ENCODE results near the gene TXNDC12. TPM values are rescaled to one million over a fixed set of nuclear protein-coding genes. Genes with fewer than 3 reads are reported as not detected.

TXNDC12 gene
- total RNA-seq, 3 donors from 2014 or later, result 35.1 to 48.4 (median 37.6) TPM

DNA sequence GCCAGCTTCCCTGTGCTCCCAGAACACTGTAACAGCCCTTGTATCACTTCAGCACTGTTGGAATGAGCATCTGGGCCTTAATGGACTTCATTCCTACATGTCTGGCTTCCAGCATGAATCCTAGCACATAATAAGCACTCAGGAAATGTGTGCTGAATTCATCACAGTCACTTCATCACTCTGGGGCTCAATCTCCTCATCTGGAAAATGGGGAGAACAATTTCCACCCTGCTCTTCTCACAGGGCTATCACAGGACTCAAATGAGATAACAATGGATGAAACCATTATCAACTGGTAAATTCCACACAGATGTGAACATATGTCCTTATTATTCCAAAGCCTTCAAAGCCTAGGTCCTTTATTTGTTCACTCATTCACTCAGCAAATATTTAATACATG lies 76.9 kb downstream of the TXNDC12 start:
- H3K9me3 ChIP-seq, result no peaks in the 10 kb centered on the region
- DNase-seq (ENCODE audit: low spot score in 2 of 2), result no peak
- no peak overlapping the region for H3K27ac ChIP-seq
- intact Hi-C loops (cut with DNase I; ENCODE audit: low total_unique reads), result no loop called here
- H3K27me3 ChIP-seq, result no peaks in the 10 kb centered on the region
- no peak overlapping the region for H3K4me3 ChIP-seq
- H3K4me1 ChIP-seq, result no peaks in the 10 kb centered on the region
- TF ChIP-seq, protein P1, sequence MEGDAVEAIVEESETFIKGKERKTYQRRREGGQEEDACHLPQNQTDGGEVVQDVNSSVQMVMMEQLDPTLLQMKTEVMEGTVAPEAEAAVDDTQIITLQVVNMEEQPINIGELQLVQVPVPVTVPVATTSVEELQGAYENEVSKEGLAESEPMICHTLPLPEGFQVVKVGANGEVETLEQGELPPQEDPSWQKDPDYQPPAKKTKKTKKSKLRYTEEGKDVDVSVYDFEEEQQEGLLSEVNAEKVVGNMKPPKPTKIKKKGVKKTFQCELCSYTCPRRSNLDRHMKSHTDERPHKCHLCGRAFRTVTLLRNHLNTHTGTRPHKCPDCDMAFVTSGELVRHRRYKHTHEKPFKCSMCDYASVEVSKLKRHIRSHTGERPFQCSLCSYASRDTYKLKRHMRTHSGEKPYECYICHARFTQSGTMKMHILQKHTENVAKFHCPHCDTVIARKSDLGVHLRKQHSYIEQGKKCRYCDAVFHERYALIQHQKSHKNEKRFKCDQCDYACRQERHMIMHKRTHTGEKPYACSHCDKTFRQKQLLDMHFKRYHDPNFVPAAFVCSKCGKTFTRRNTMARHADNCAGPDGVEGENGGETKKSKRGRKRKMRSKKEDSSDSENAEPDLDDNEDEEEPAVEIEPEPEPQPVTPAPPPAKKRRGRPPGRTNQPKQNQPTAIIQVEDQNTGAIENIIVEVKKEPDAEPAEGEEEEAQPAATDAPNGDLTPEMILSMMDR (IDR thresholded peaks at IDR 0.05), result no peak
- TF ChIP-seq POLR2AphosphoS5 (IDR thresholded peaks at IDR 0.05) (no peak), POLR2A (IDR thresholded peaks at IDR 0.05) (no peak)
- H3K36me3 ChIP-seq, result no peaks in the 10 kb centered on the region

DNA sequence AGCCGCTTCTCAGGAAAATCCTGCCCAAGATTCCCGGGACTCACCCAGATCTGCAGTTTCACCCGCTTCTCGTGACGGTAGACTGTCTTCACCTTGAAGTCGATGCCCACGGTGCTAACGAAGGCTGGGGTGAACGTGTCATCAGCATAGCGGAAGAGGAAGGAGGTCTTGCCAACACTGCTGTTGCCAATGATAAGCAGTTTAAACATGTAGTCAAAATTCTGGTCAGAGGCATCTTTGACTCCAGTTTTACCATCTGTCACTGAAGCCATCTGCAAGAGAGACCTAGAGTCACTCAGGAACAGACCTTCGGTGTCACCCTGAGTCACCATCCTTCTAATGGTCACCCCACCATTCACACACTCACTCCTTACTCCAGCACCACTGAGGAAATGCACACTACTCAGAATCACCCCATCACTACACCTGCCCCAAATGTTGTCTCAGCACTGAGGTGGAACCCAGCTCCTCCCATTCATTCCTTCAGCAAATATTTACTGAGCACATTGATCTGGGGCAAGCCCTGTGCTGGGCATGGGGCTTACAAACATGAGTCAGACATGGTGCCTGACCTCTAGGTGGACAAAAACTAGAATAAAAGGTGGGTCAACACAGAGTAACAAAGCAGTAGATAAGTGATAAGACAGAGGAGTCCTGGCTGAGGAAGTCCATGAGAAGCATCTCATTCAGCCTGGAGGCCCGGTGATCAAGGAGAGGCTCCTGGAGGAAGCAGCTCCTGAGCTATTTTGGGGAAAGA lies 78.0 kb downstream of the TXNDC12 start:
- Histone ChIP-seq H3K9me3 (no peaks in the 10 kb centered on the region), H3K4me1 (no peaks in the 10 kb centered on the region), H3K4me3 (no peak overlapping the region), H3K27ac (no peak overlapping the region), H3K27me3 (no peaks in the 10 kb centered on the region), H3K36me3 (no peaks in the 10 kb centered on the region)
- TF ChIP-seq POLR2AphosphoS5 (IDR thresholded peaks at IDR 0.05) (no peak), POLR2A (IDR thresholded peaks at IDR 0.05) (no peak)
- TF ChIP-seq, protein P1 (IDR thresholded peaks at IDR 0.05), result no peak
- no peak for DNase-seq (ENCODE audit: low spot score in 2 of 2)
- intact Hi-C loops (cut with DNase I; ENCODE audit: low total_unique reads), result no loop called here

DNA sequence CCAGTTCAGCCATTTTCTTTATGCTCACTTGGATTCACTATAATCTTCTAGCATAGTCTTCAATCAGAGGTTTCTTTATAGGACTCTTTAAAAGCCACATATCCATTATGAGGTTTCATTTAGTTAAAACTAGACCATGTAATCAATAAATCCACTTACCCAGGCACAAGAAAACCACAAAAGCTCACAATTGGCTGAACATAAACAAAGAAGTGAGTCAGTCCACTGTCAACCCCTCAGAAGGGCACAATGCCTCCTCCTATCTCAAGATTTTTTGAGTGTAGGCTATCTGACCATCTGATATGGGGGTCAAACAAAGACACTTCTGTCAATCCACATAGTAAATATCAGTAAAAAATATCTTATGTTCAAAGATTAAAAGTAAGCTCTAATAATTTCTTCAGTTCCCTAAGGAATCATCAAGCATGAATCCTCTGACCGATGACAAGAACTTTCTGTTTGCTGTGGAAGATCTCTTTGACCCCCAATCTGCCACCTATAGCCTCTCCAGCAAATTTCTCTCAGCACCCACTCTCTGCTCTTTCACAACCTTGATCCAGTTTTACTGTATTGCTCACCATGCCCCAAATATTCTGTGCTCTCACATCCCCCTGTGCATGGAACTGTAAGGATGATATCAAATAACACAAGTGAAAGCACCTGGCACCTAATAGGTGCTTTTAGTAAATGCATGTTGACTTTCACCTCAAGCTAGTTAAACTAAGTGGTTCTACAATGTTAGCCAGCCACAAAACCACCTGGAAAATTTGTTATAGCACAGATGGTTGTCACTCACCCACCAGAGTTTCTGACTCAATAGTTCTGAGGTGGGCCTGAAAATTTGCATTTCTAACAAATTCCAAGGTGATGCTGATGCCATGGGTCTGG lies 81.2 kb downstream of the TXNDC12 start:
- Histone ChIP-seq H3K4me3 (no peak overlapping the region), H3K27me3 (no peaks in the 10 kb centered on the region), H3K27ac (no peak overlapping the region), H3K9me3 (no peaks in the 10 kb centered on the region), H3K36me3 (no peaks in the 10 kb centered on the region), H3K4me1 (no peaks in the 10 kb centered on the region)
- no peak for DNase-seq (ENCODE audit: low spot score in 2 of 2)
- intact Hi-C loops (cut with DNase I; ENCODE audit: low total_unique reads), result no loop called here
- TF ChIP-seq, protein P1 (IDR thresholded peaks at IDR 0.05), result no peak
- no peak for TF ChIP-seq POLR2A (IDR thresholded peaks at IDR 0.05)

Other genes starting within 250 kb of the TXNDC12 start
- gene NRDC, start 176.5 kb downstream of the TXNDC12 start, total RNA-seq, result 100 to 1,000 TPM in 1 of 3 donors, 10 to 100 TPM in 2; 90.6 to 103 (median 97.5) TPM
- gene RAB3B, start 64.5 kb downstream of the TXNDC12 start, total RNA-seq, result 1 to 10 TPM in 1 of 3 donors, under 1 TPM in 1, not detected in 1; 0.66 to 1.3 TPM
- gene KTI12, start 21.4 kb downstream of the TXNDC12 start, total RNA-seq, result 10 to 100 TPM in 1 of 3 donors, 1 to 10 TPM in 2; 4.4 to 13.6 (median 7.9) TPM
- 10 to 100 TPM; 47.5 to 66.2 (median 59.0) TPM for gene BTF3L4, start 1.1 kb upstream of the TXNDC12 start, total RNA-seq
- 10 to 100 TPM; 31.1 to 44.3 (median 32.8) TPM for gene ZFYVE9, start 86.9 kb upstream of the TXNDC12 start, total RNA-seq